CD4-positive, alpha-beta T cell treated with Interferon gamma for 1 hour (primary cell): ENCODE results near the gene PRR23C.
"Not testable (repeated sequence)": the region's sequence is repeated elsewhere in the genome, so short reads cannot be mapped to it uniquely, and the experiment has no call there.

Source experiments
- DNase-seq: peaks from one replicate; pipeline ENCODE4 v3.0.0-alpha.2; 2020

PRR23C gene

DNA sequence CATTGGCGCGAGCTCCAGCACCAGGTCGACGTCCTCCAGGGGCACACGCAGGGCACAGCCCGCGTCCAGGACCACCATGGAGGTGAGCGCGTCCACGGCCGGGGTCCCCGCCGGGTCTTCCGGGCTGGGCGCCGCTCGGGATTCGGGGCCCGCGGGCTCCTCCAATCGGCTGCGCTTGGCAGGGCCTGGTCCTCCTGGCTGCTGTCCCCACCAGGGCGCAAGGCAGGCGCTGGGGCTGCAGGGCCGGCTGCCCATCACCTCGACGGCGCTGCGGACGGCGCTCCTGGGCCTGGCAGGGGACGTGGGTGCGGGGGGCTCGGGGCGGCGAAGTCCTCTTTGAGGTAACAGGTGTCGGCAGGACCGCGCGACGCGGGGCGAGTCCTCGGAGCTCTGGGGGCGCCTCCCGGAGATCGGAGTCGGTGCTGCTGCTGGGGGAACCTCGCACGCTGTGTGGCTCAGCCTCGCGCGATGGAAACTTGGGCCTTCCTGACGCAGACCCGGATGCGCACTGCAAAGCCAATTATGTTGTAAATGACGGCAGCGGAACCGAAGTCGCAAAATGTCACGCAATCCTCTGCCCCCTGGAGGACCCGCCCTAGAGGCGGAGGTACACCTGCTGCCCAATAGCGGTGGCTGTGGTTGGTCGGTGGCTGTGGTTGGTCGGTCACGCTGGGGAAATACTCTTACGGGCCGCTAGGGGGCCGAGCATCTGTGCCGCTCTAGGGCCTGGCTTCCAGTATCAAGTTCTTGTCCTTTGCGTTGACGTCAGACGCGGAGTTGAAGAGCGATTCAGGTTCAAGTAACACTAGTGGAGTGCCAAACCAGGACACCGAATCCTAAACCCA lies at the start of gene PRR23C:
Gene PRR23C, minus strand, starts transcription at position 527 of the 845 bp plus-strand sequence. Its CDS starts 272 bp downstream, at position 255.
- DNase-seq: no peak

DNA sequence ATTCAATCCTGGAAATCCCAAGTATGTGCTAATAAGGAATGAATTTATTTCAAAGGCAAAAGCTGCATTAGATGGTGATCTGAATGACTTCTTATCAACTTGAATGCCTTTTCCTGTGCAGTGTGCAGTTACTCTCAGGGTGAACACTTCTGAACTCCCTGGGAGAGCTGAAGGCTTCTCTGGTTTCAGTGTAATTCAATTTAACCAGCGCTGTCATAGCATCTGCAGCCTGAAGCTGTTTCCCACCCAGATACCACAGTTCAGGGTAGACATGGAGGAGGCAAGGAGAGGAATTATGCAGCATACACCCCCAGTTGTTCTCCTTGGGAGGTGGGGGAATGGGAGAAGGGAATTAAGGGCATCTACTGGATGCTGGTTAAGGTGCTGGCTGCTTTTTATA lies 49.1 kb upstream of the PRR23C start:
- no peak for DNase-seq

DNA sequence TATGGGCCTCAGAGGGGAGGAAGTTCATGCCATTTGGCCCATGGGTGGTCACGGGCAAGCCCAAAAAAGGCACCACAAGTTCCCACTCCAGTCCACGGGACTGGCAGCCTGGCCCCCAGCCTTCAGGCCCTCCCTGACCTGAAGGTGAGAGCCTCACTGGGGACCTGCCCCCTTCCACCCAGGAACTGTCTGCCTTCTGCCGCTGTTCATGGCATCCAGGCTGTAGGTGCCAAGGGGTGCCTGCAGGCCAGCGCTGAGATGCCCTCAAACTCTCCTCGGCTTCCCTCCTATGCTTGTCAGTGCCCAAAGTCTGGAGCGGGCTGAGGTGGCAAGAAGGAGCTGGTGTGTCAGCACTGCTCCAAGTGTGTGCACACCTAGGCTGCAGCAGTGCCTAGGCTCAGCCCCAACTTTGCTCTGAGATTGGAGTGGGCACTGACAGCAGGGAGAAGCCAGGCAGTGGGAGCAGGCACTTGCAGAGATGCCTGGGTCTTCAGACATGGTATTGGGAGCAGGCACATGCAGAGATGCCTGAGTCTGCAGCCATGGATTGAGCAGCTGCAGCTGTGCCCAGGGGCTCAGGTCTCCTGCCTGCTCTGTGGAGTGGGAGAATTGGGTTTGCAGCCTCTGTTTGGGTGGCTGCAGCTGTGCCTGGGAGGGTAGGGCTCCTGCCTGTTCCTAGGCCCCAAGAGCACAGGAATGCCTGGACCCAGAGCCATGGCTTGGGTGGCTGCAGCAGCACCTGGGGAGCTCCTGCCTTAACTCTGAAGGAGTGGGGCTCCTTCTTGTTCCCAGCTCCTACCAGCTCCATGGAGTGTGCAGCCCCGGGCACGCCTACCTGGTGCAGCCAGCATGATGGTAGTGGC lies 44.0 kb upstream of the PRR23C start:
- DNase-seq: no peak

DNA sequence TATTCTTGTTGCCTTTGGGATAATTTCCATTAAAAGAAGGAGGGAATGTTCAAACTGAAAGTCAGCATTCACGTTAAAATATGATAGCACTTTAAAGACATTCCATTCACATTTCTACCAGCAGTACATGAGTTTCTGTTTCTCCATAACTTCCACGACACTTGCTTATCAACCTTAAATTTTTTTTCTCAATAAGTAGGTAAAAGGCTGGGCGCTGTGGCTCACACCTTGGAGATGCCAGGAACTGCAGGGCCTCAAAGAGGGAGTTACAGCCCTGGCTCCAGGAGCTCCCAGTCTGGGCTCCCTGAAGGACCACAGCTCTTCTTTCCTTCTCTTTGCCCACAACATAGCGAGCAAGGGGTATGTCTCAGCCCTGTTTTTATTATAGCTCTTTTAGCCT lies 42.9 kb upstream of the PRR23C start:
- DNase-seq: no peak

DNA sequence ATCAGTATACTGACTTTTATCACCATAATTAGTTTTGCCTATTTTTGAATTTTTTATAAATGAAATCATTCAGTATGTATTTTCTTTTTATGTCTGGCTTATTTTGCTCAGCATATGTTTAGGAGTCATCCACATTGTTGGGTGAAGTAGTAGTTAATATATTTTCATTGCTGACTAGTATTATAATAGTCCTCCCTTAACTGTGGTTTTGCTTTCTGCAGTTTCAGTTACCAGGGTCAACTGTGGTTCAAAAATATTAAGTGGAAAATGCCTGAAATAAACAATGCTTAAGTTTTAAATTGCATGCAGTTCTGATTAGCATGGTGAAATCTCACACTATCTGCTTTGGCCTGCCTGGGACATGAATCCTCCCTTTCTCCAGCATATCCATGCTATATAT lies 39.5 kb upstream of the PRR23C start:
- no peak for DNase-seq

DNA sequence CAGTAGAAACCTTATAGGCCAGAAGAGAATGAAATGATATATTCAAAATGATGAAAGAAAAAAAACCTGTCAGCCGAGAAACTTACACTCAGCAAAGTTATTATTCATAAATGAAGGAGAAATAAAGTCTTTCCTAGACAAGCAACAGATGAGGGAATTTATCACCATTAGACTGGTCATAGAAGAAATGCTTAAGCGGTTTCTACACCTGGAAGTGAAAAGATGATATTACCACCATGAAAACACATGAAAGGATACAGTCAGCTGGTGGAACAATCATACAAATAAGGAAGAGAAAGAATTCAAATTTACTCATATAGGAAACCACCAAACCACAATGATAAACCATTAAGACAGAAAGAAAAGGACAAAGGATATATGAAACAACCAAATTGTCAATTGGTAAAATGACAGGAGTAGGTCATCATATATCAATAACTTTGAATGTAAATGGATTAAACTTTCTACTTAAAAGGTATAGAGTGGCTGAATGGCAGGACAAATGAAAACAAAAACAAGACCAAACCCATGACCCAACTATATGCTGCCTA lies 29.9 kb upstream of the PRR23C start:
- DNase-seq: no peak

DNA sequence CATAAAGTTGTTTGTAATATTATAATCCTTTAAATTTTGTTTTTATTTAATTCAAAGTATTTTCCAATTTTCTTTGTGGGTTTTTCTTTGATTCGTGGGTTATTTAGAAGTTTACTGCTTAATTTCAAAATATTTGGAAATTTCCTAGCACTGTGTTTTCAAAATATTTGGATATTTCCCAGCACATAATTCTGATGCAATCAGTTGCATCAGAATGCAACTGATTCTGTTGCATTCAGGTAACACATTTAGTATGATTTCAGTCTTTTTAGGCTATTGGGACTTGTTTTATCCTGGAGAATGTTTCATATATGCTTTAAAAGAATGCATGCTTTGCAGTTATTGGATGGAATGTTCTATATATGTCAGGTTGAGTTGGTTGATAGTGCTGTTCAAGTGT lies 18.2 kb upstream of the PRR23C start:
- no peak for DNase-seq

DNA sequence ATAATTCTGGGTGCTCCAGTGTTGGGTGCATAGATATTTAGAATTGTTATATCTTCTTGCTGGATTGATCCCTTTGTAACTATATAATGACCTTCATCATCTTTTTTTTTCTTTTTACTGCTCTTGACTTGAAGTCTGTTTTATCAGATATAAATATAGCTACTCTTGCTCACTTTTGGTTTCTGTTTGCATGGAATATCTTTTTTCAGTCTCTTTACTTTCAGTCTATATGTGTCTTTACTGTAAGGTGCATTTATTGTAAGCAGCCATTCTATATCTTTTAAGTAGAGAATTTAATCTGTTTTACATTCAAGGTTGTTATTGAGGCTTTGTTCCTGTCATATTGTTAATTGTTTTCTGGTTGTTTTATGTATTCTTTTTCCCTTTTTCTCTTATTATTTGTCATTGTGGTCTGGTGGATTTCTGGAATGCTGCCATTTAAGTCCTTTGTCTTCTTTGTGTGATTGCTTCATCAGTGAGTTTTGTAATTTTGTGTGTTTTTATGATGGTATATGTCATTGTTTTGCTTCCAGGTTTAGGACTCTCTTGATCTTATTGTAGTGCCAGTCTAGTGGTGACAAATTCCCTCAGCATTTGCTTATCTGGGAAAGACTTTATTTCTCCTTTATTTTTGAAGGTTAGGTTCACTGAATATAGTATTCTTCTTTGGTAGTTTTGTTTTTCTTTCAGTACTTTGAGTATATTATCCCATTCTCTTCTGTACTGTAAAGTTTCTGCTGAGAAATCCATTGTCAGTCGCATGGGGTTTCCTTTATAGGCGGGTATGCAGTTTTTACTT lies 8.3 kb upstream of the PRR23C start:
- no peak for DNase-seq

DNA sequence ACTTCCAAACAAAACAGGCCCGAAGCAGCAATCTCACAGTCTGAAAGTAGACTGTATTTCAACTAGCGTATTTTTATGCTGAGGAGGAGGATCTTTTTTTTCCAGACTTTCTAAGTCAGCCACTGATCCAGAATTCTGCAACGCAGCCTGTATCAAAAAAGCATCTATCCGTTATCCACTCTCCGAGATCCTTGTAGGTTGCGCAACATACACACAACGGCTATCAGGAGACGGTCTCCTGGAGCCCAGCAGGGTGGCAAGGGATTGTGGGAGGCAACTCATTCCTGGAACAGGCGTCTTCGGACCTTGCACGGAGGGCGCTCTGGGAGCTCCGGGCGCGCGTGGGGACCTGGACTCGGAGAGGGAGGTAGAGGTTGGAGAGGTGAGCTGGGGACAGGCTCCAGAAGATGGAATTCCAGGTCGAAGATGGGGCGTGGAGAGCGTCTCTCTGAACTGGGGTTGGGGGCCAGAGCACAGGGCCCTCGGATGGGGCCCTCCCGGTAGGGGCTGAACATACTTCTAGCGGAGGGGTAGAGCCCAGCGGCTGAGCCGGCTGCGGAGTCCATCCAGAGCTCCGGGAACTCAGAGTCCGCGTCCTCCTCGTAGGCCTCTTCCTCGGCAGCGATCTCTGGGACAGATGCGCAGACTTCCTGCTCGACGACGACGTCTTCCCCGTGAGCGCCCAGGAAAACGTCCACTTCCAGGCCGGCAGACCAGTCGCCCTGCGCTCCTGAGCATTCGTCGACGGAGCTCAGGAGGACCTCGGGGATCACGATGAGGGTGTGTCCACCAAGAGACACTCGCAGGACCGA lies 932 bp downstream of the PRR23C start:
- DNase-seq: no peak

DNA sequence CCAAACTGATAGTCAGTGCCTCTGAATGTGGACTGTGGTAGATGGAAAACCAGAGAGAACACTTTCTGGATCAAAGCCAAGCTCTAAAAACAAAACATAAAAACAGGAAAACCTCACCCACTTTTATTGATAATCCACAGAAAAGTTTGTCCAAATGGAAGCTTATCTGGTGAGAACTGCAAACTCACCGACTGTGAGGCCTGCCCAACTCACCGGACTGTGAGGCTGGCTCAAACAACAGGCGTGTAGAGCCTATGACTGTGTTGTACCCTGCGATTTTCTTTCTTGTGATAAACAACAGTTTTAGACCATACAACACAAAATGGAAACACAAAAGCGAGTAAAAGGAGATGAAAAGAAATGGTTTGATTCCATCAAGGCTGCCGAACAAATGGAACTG lies 7.2 kb downstream of the PRR23C start:
- DNase-seq: no peak

DNA sequence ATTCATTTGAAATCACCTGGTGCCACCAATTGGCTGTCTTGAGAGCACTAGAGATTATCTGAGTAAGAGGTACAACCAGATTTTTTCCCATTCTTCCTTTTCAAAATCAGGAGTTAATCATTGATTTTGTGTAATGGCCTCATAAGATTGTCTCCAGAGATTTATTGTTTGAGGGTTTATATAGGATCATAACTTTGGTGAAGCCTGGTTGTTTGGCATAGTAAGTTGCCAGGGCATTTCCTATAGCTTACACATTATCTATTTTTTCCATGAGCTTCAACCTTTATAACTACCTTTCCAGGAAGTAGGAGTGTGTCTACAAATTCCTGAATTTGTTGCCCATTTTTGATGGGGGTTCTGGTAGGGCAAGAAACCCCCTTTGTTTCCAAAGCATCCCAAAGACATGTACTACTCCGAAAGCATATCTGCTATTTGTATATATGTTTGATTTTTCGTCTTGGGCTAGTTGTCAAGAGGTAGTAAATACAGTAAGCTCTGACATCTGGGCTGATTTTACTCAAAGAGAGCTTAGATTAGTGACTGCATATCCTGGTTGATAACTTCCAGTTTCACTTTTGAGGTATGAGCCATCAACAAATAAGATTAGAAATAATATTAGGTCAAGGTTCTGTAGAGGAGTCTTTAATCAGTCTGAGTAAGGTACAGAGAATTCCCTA lies 12.2 kb downstream of the PRR23C start:
- no peak for DNase-seq

DNA sequence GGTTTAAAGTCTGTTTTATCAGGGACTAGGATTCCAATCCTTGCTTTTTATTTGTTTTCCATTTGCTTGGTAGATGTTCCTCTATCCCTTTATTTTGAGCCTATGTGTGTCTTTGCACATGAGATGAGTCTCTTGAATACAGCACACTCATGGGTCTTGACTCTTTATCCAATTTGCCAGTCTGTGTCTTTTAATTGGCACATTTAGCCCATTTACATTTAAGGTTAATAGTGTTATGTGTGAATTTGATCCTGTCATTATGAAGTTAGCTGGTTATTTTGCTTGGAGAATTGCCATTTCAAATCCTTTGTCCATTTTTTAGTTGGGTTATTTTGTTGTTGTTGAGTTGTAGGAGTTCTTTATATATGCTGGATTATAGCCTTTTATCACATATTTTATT lies 14.1 kb downstream of the PRR23C start:
- DNase-seq: not testable (repeated sequence)

DNA sequence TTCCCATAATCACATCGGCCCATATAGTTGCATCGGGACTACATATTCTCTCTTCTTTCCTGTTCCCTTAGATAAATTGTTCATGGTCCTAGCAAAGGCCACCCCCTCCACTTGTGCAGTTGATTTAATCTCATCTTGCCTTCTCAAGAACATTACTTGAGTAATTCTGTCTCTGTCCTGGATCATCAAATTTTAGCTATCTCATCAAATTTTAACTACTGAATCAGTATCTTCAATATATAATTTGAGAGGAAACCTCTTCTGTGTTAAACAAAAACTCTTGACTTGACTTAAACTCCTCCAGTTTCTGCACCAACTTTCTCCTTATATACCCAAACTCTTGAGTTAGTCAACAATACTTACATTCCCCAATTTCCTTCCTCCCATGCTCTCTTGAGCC lies 19.7 kb downstream of the PRR23C start:
- no peak for DNase-seq

DNA sequence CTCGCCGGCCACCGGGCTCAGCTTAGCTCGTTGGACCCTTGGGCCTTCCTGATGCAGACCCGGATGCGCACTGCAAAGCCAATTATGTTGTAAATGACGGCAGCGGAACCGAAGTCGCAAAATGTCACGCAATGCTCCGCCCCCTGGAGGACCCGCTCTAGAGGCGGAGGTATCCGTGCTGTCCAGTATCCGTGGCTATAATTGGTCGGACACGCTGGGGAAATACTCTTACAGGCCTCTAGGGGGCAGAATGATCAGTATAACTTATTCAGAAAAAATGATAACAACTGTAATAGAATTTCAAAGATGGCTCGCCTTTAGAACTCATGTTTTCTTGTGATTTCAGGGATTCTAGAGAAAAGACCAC lies 23.8 kb downstream of the PRR23C start, which contains the start of gene PRR23B:
Gene PRR23B, minus strand, starts transcription at position 59 of the 367 bp plus-strand sequence. CDS start 265 bp downstream, outside the sequence.
- DNase-seq: no peak

DNA sequence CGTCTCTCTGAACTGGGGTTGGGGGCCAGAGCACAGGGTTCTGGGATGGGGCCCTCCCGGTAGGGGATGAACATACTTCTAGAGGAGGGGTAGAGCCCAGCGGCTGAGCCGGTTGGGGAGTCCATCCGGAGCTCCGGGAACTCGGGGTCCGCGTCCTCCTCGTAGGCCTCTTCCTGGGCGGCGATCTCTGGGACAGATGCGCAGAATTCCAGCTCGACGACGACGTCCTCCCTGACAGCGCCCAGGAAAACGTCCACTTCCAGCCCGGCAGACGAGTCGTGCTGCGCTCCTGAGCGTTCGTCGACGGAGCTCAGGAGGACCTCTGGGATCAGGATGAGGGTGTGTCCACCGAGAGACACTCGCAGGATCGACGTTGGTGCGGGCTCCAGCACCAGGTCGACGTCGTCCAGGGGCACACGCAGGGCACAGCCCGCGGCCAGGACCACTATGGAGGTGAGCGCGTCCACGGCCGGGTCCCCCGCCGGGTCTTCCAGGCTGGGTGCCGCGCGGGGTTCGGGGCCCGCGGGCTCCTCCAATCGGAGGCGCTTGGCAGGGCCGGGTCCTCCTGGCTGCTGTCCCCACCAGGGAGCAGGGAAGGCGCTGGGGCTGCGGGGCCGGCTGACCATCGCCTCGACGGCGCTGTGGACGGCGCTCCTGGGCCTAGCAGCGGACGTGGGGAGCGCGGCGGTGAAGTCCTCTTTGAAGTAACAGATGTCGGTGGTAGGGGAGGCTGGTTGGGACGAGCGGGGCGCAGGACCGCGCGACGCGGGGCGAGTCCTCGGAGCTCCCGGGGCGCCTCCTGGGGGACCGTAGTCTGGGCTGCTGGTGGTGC lies 24.4 kb downstream of the PRR23C start:
- no peak for DNase-seq

DNA sequence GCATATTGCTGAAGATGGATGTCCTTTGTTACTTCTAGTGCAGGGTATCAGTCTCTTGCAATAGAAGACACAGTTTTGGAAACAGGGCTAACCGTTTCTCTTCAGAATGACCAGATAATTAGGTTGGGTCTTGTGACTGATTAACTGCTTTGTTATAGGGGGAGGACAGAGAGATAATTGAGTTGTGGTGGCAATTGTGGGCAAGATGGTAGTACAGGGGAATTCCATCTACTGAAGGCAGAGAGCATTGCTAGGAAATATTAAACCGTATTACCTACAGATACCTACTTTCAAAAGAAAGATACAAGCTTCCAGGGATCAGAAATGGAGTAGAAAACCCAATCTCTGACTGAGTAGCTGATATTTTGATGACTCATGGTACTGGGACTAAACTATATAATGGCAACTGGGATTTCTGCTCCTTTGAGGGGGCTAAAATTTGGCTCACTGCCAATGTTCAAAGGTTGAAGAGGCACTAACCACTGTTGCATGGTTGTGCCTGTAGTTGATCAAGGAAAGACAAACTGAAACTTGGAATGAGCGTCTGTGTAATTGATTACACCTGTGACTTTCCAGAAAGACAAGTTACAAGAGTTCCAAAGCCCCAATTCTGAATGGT lies 28.2 kb downstream of the PRR23C start:
- no peak for DNase-seq

DNA sequence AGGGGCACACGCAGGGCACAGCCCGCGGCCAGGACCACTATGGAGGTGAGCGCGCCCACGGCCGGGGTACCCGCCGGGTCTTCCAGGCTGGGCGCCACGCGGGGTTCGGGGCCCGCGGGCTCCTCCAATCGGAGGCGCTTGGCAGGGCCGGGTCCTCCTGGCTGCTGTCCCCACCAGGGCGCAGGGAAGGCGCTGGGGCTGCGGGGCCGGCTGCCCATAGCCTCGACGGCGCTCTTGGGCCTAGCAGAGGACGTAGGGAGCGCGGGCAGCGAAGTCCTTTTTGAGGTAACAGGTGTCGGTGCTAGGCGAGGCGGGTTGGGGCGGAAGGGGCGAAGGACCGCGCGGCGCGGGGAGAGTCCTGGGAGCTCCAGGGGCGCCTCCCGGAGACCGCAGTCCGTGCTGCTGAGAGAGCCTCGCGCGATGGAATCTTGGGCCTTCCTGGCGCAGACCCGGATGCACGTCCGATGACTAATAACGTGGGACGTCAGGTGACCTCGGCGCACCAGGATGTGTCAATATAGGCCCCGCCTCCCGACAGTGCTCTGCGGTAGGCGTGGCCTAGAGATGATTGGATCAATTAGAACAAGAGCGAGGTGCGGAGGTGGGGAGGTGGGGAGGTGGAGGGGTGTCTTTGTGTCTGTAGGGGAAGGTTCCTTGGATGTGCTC lies 38.5 kb downstream of the PRR23C start, which contains the start of gene PRR23A:
Gene PRR23A, minus strand, starts transcription at position 218 of the 666 bp plus-strand sequence. Its CDS starts 0 bp downstream, at position 218.
- no peak for DNase-seq

DNA sequence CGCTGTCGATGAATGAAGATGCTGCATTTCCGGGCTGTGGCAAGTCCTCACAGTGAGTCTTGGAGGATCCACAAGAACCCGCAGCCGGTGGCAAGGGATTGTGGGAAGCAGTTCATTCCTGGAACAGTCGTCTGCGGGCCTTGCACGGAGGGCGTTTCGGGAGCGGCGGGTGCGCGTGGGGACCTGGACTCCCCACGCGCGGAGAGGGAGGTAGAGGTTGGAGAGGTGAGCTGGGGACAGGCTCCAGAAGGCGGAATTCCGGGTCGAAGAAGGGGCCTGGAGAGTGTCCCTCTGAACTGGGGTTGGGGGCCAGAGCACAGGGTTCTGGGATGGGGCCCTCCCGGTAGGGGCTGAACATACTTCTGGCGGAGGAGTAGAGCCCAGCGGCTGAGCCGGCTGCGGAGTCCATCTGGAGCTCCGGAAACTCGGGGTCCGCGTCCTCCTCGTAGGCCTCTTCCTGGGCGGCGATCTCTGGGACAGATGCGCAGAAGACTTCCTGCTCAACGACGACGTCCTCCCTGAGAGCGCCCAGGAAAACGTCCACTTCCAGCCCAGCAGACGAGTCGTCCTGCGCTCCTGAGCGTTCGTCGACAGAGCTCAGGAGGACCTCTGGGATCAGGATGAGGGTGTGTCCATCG lies 39.2 kb downstream of the PRR23C start:
- DNase-seq: no peak

DNA sequence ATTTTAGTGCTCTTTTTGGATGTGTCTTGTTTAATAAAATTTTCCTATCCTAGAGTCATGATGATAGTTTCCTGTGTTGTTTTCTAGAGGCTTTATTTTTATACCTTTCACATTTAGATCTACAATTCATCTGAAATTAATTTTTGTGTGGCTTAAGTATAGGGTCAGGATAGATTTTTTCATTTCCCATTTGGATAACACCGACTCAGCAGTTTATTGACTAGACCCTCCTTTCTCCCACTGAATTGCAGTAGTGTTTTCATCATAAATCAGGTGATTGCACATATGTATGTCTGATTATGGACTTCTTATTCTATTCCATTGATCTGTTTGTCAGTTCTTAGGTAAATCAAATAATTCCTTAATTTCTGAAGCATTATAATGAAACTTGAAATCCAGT lies 49.0 kb downstream of the PRR23C start:
- DNase-seq: no peak
